ENCODE measurements around the gene DPYD.

The DPYD gene

GRCh38 chr1:97640677-97641076 is 280.2 kb downstream of the DPYD start:
- no peak for DNase-seq (ENCODE audit: low spot score)
- in situ Hi-C loops (cut with MboI; ENCODE audit: low pct_unique_long_range_greater_than_20kb, low sequenced_read_pairs, unreplicated experiment) = no loop called here
- TF ChIP-seq CTCF (IDR thresholded peaks at IDR 0.05; ENCODE audit: extremely low read depth, insufficient read depth, missing control alignments) = no peak

- no peak for TF ChIP-seq CTCF (IDR thresholded peaks at IDR 0.05; ENCODE audit: extremely low read depth, insufficient read depth, missing control alignments)
- in situ Hi-C loops (cut with MboI; ENCODE audit: low pct_unique_long_range_greater_than_20kb, low sequenced_read_pairs, unreplicated experiment) = no loop called here
- DNase-seq (ENCODE audit: low spot score) = no peak
Measured at GRCh38 chr1:97636941-97637340, 283.9 kb downstream of the DPYD start.

- in situ Hi-C loops (cut with MboI; ENCODE audit: low pct_unique_long_range_greater_than_20kb, low sequenced_read_pairs, unreplicated experiment) = no loop called here
- no peak for TF ChIP-seq CTCF (IDR thresholded peaks at IDR 0.05; ENCODE audit: extremely low read depth, insufficient read depth, missing control alignments)
- no peak for DNase-seq (ENCODE audit: low spot score)
Measured at GRCh38 chr1:97634758-97635157, 286.1 kb downstream of the DPYD start.

GRCh38 chr1:97632776-97633175 is 288.1 kb downstream of the DPYD start:
- TF ChIP-seq CTCF (IDR thresholded peaks at IDR 0.05; ENCODE audit: extremely low read depth, insufficient read depth, missing control alignments) = no peak
- no peak for DNase-seq (ENCODE audit: low spot score)
- in situ Hi-C loops (cut with MboI; ENCODE audit: low pct_unique_long_range_greater_than_20kb, low sequenced_read_pairs, unreplicated experiment) = no loop called here

GRCh38 chr1:97632075-97632474 is 288.8 kb downstream of the DPYD start:
- no peak for TF ChIP-seq CTCF (IDR thresholded peaks at IDR 0.05; ENCODE audit: extremely low read depth, insufficient read depth, missing control alignments)
- DNase-seq (ENCODE audit: low spot score) = no peak
- in situ Hi-C loops (cut with MboI; ENCODE audit: low pct_unique_long_range_greater_than_20kb, low sequenced_read_pairs, unreplicated experiment) = no loop called here

- no peak for TF ChIP-seq CTCF (IDR thresholded peaks at IDR 0.05; ENCODE audit: extremely low read depth, insufficient read depth, missing control alignments)
- in situ Hi-C loops (cut with MboI; ENCODE audit: low pct_unique_long_range_greater_than_20kb, low sequenced_read_pairs, unreplicated experiment) = no loop called here
Measured at GRCh38 chr1:97630948-97631347, 289.9 kb downstream of the DPYD start.

GRCh38 chr1:97630281-97630680 is 290.6 kb downstream of the DPYD start:
- no peak for DNase-seq (ENCODE audit: low spot score)
- in situ Hi-C loops (cut with MboI; ENCODE audit: low pct_unique_long_range_greater_than_20kb, low sequenced_read_pairs, unreplicated experiment) = no loop called here
- no peak for TF ChIP-seq CTCF (IDR thresholded peaks at IDR 0.05; ENCODE audit: extremely low read depth, insufficient read depth, missing control alignments)

More at GRCh38 chr1:97630948-97631347, 289.9 kb downstream of the DPYD start:
- DNase-seq (ENCODE audit: low spot score) = no peak

All from GM13977 (cell line).